Choroid plexus epithelial cell (primary cell): ENCODE data around the gene TCF7L2.

Experiments
- DNase-seq: peaks from one replicate; pipeline ENCODE4 v3.0.0-alpha.2; 2010; ENCODE audit warnings: low read depth
- H3K4me3 ChIP-seq: 2 replicates; pipeline ENCODE4 v1.5.1; 2011; ENCODE audit warnings: low read depth, mild to moderate bottlenecking, control low read depth, low read length, moderate library complexity
- TF ChIP-seq, protein P1 (sequence below): conservative IDR thresholded peaks from 2 replicates; pipeline ENCODE4 v1.5.1; 2011; ENCODE audit warnings: low read depth, mild to moderate bottlenecking, control low read depth, inconsistent platforms, low read length, moderate library complexity

TCF7L2 gene

DNA sequence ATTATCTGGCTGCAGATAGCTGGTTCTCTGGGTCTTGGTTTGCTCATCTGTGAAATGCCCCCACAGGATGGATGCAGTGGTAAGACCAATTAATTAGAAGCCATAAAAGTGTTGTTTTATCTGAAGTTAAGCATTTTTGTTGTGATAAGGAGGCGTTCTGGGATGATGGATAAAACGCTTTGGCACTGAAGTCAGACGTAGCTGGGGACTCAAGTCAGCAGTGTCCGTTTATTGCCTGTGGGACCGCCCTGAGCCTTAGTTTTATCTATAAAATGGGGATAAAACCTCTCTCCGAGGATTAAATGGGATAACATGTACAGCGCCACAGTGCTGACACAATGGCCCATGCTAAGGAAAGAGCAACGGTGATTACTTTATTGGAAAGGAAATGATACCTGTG lies 34.7 kb downstream of the TCF7L2 start:
- no peak overlapping the region for H3K4me3 ChIP-seq
- DNase-seq = no peak
- TF ChIP-seq, protein P1, sequence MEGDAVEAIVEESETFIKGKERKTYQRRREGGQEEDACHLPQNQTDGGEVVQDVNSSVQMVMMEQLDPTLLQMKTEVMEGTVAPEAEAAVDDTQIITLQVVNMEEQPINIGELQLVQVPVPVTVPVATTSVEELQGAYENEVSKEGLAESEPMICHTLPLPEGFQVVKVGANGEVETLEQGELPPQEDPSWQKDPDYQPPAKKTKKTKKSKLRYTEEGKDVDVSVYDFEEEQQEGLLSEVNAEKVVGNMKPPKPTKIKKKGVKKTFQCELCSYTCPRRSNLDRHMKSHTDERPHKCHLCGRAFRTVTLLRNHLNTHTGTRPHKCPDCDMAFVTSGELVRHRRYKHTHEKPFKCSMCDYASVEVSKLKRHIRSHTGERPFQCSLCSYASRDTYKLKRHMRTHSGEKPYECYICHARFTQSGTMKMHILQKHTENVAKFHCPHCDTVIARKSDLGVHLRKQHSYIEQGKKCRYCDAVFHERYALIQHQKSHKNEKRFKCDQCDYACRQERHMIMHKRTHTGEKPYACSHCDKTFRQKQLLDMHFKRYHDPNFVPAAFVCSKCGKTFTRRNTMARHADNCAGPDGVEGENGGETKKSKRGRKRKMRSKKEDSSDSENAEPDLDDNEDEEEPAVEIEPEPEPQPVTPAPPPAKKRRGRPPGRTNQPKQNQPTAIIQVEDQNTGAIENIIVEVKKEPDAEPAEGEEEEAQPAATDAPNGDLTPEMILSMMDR = no peak

DNA sequence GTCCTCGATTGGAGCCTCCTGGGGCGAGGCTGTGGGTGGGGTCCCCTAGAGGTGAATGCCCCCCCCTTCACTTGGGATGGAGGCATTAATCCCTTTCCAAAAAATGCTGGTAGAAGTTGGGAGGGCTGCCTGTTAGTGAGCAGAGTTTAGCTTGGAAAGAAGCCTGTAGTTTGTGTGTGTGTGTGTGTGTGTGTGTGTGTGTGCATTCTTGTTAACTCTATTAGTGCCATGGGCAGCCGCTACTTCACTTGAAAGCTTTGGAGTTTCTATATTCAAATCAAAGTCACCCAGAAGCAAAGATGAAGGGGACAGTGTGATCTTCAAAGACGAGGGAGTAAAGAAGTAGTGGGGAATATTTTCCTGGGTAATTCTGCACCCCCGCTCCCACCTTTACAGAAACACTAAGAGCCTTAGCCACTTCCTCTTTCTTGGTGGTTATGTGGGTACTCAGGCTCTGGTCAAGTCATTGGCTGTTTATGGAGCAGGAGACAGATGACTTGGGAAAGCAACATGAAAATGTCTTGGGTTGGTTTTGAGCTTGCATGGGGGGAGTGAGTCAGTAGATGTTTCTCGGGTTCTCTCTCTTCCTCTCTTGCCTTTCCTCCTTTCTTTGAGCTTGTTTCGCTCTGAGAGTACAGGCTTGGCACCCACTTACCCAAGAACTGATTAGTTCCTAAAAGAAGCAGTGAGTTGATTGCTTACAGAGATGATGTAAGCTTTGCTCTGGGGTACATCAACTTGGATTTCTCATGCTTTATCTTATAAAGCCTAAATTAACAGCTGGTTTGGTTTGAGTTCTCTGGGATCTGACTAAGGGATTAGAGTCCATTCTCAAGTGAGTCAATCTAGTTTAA lies 35.9 kb downstream of the TCF7L2 start:
- TF ChIP-seq, protein P1 = no peak
- H3K4me3 ChIP-seq = no peak overlapping the region
- DNase-seq = peak; percentile 55

DNA sequence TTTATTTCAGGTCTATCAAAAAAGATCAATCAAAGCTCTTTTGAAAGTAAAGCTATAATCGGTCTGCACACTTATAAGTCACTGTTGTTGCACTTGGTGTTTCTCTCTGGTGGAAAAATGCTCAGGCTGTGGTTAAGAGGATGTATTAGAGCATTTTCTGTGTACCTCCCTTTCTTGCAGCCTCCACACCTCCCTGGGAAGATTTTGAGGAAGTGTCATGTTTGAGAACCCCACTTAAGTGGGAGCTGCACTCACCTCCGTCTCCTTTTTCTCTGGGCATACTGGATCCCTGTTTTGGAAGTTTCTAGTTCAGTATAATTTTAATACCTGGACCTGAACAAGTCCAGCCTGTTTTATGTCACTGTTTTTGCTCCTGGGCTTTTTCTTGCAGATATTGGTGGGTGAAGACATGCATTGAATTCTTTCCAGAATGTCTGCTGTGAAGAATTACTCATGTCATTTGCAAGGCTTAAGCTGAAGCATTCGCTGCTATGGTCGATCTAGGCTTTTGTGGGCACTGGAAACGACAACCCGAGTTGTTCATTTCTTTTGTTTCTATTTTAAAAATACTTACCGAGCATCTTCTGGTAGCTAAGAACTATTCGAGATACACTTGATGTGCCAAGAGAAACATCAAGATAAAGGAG lies 36.6 kb downstream of the TCF7L2 start:
- TF ChIP-seq, protein P1 = no peak
- peak; percentile 60 for DNase-seq
- H3K4me3 ChIP-seq = no peak overlapping the region

DNA sequence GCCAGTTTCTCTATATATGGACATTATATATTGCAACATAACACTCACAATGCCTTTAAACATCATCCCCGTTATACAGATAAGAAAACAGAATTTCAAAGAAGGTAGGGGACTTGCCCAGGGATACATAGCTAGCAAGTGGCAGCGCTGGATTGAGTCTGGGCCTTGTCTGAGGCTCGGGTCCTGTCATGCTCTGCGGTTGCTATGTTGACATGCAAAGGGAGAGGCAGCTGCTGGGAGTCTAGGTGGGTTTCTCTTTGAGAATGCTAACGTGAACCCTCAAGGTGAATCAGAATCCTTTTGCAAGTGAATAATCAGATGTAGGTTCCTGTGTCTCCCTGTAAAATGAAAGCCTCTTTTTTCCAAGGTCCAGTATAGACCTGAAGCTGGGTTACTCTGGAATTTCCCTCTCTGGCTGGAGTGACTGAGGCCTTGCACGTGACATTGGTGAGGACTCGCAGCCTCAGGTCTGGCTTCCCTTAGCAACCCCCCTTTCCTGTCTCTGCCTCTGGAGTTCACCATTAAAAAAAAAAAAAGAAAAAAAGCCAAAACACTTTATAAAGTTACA lies 38.9 kb downstream of the TCF7L2 start:
- TF ChIP-seq, protein P1 = no peak
- no peak overlapping the region for H3K4me3 ChIP-seq
- peak; percentile 14 for DNase-seq

DNA sequence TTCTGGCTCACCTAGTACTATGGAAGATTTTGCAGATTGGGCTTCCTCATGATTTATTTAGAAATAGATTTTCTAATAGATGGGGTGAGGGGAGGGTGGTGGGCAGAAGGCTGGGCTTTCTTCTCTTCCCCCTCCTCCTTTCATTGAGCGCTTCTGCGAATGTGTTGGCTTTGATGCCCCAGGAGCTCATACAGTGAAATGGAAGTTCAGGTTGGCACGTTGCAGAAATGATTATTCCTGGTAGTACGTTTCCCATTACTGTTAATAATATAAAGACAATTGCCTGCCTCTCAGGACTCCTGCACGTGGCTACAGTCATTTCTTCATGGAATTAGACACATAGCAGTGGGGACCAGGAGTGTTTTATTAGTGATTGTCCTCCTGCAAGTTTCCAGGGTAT lies 39.8 kb downstream of the TCF7L2 start:
- DNase-seq = no peak
- no peak overlapping the region for H3K4me3 ChIP-seq
- TF ChIP-seq, protein P1 = no peak

DNA sequence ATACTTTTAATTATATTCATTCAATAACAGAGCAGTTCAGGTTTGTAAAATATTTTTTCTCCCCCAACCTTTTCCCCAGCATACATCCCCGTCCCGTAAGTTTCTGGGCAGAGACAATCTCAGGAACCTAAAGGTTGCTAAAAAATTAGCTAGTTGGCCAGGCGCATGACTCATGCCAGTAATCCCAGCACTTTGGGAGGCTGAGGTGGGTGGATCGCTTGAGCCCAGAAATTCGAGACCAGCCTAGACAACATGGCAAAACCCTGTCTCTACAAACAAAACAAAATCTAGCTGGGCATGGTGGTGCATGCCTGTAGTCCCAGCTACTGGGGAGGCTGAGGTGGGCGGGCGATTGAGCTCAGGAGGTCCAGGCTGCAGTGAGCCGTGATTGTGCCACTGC lies 40.2 kb downstream of the TCF7L2 start:
- no peak for DNase-seq
- H3K4me3 ChIP-seq = no peak overlapping the region
- TF ChIP-seq, protein P1 = no peak
